ENCODE data around the gene KIF23. TPM values are rescaled to one million over a fixed set of nuclear protein-coding genes. Genes with fewer than 3 reads are reported as not detected.

Gene KIF23
- total and polyA plus RNA-seq, 2 of the 4 experiments (the other 2 are of a cell fraction): 37.7 to 56.1 TPM

- Histone ChIP-seq H3K9me1 (ENCODE audit: insufficient read depth, low read length) (peaks cover 22% of the 10 kb centered on the region), H3K14ac (replicated peaks; ENCODE audit: low read depth, low read length) (no peak overlapping the region), H2AK9ac (replicated peaks; ENCODE audit: low read depth, low read length, poor library complexity) (no peak overlapping the region), H3K79me1 (ENCODE audit: low read depth in 1 of 2, low read length in 2 of 2) (peaks cover 5 to 56% of the 10 kb centered on the region in 2 experiments; a peak in 2 of 4 replicates), H3K27ac (ENCODE audit: insufficient read depth, low read length) (no peak overlapping the region), H3K18ac (ENCODE audit: low read depth, low read length) (no peak overlapping the region), H2BK15ac (ENCODE audit: low read depth, low read length) (no peak overlapping the region), H4K5ac (ENCODE audit: low read depth, low read length) (no peak overlapping the region), H3K9ac (ENCODE audit: low read depth, low read length) (no peak overlapping the region), H4K8ac (ENCODE audit: low read depth in 2 of 2, low read length in 2 of 2) (no peak overlapping the region; a peak in 1 of 4 replicates), H3K4me2 (ENCODE audit: low read depth, low read length) (no peak overlapping the region), H2BK20ac (ENCODE audit: low read depth, low read length) (no peak overlapping the region), H4K91ac (ENCODE audit: insufficient read depth, low read depth, low read length) (no peak overlapping the region), H3K56ac (ENCODE audit: extremely low read depth, insufficient read depth, low read length) (no peak overlapping the region), H3K4me3 (ENCODE audit: insufficient read depth, low read depth, low read length) (no peak overlapping the region), H2BK5ac (ENCODE audit: low read depth, low read length, poor library complexity, severe bottlenecking) (no peak overlapping the region), H3K4me1 (ENCODE audit: control insufficient read depth, insufficient read depth, low read length) (peaks cover 15% of the 10 kb centered on the region), H3K27me3 (ENCODE audit: control insufficient read depth, insufficient read depth, low read length) (no peaks in the 10 kb centered on the region), H3K23ac (ENCODE audit: low read depth, low read length) (no peak overlapping the region), H2BK120ac (ENCODE audit: low read depth, low read length) (no peak overlapping the region), H3K36me3 (ENCODE audit: control insufficient read depth, insufficient read depth, low read length) (peaks cover 24% of the 10 kb centered on the region), H2AFZ (replicated peaks; ENCODE audit: low read length, poor library complexity) (no peak overlapping the region), H3K4ac (ENCODE audit: low read depth, low read length) (no peak overlapping the region), H2AK5ac (ENCODE audit: low read depth, low read length) (no peak overlapping the region), H4K20me1 (ENCODE audit: insufficient read depth, low read length) (peaks cover 55% of the 10 kb centered on the region), H3K9me3 (ENCODE audit: control insufficient read depth, insufficient read depth, low read length) (no peaks in the 10 kb centered on the region)
- CTCF ChIA-PET: interaction anchor here (1.0 kb wide), 1 partner anchor 9 kb away, joined by 4 read pairs; no protein-coding TSS in a partner anchor
- POLR2A ChIA-PET (ENCODE audit: unreplicated experiment): no interaction called here
- DNase-seq: no peak
- TF ChIP-seq CTCF (conservative IDR thresholded peaks at IDR 0.05; ENCODE audit: low read depth, low read length): no peak
- TF ChIP-seq CHD1 (IDR thresholded peaks at IDR 0.05; ENCODE audit: low read depth, low read length): no peak
- TF ChIP-seq FOS (IDR thresholded peaks at IDR 0.05; ENCODE audit: low read depth, low read length): no peak
- TF ChIP-seq NFE2L2 (IDR thresholded peaks at IDR 0.05; ENCODE audit: low read depth, low read length): no peak
- TF ChIP-seq RCOR1 (IDR thresholded peaks at IDR 0.05; ENCODE audit: insufficient replicate concordance, low read length): no peak
- TF ChIP-seq MXI1 (IDR thresholded peaks at IDR 0.05; ENCODE audit: borderline replicate concordance, low read depth, low read length): no peak
- TF ChIP-seq RAD21 (IDR thresholded peaks at IDR 0.05; ENCODE audit: low read length): no peak
- BruUV-seq (replicated peaks): no TSS peak
- WGBS, 2 experiments (ENCODE audit: extremely low coverage in 2 of 2, insufficient read length in 1 of 2): no CpG with 5 or more reads among the region's 13 CpGs
- dilution Hi-C loops (cut with HindIII; ENCODE audit: low sequenced_read_pairs, unreplicated experiment) (no loop called here), intact Hi-C loops (cut with micrococcal nuclease) (loop anchor here (10.0 kb wide), 1 partner anchor 292 kb away; the partner anchor contains the start of gene GLCE), in situ Hi-C loops (cut with MboI; ENCODE audit: low sequenced_read_pairs) (no loop called here)
- ATAC-seq (ENCODE audit: low read depth): no peak
Observed at GRCh38 chr15:69456208-69457166, 42.3 kb downstream of the KIF23 start.

Measured in IMR-90 (cell line).